B cell (primary cell): Measurements from ENCODE around the gene SCUBE1.

ENCODE experiments used
- EZH2 ChIP-seq: IDR thresholded peaks from 2 replicates; pipeline ENCODE4 v1.6.1; 2012; ENCODE audit warnings: borderline replicate concordance, low read depth, mild to moderate bottlenecking, moderate library complexity, low read length; ENCODE audit not compliant: insufficient read depth, poor library complexity, severe bottlenecking
- TF ChIP-seq, protein P1 (sequence below): fragments of 200-600 bp; IDR thresholded peaks from one replicate; pipeline ENCODE4 v1.8.0; 2022; ENCODE audit warnings: antibody characterized with exemption, mild to moderate bottlenecking

DNA sequence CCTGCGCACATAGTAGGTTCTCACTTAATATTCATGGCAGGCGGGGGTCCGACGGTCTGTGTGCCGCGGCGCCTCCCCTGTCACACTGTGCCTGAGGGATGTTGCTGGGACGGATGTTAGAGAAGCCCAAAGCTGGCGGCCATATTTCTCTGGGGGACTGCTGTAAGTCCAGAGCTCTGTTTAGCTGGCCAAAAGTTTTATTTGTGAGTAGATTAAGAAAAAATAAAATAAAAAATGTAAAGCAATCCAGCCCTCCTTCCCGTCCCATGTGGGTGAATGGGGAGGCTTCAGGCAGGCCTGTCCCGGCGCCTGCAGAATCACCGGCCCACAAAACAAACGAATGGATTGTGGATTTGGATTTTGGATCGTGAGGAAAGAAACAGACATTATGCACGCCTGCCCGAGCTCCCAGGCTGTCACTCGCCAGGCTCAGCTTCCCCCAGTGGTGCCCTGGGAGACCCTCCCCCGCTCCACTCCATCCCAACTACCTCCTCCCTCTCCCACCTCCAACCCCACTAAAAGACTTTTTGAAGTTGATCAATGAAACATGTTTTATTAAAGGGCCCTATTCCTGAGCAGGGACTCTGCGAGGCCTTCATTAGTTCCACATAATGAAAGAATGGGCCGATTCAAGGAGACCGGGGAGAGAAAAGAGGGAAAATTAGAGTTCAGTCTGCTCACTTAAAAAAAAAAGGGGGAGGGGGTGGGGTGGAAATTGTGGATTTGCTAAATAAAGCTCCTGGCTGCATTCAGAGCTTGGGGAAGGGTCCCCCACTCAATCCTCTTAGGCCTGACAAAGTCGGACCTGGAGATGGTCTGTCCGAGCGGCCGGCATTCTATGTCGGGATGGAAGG lies 20.4 kb upstream of the SCUBE1 start:
- TF ChIP-seq, protein P1, sequence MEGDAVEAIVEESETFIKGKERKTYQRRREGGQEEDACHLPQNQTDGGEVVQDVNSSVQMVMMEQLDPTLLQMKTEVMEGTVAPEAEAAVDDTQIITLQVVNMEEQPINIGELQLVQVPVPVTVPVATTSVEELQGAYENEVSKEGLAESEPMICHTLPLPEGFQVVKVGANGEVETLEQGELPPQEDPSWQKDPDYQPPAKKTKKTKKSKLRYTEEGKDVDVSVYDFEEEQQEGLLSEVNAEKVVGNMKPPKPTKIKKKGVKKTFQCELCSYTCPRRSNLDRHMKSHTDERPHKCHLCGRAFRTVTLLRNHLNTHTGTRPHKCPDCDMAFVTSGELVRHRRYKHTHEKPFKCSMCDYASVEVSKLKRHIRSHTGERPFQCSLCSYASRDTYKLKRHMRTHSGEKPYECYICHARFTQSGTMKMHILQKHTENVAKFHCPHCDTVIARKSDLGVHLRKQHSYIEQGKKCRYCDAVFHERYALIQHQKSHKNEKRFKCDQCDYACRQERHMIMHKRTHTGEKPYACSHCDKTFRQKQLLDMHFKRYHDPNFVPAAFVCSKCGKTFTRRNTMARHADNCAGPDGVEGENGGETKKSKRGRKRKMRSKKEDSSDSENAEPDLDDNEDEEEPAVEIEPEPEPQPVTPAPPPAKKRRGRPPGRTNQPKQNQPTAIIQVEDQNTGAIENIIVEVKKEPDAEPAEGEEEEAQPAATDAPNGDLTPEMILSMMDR, result no peak
- TF ChIP-seq EZH2, result no peak
